H1 (cell line): ENCODE measurements around the gene WDR76. TPM values are rescaled to one million over a fixed set of nuclear protein-coding genes. Genes with fewer than 3 reads are reported as not detected.

Experiments used
- CTCF ChIA-PET: fragments of 300-600 bp; sonication (Branson Sonifier 250); formaldehyde crosslinking; loops from one replicate; lab custom pipeline; 2021; ENCODE audit not compliant: partially characterized antibody; lab: Charles Lee
- POLR2A ChIA-PET: fragments of 300-600 bp; sonication (Branson Sonifier 250); formaldehyde crosslinking; loops from one replicate; lab custom pipeline; 2021; ENCODE audit warnings: inconsistent platforms; ENCODE audit not compliant: partially characterized antibody; lab: Charles Lee
- DNase-seq, 2 experiments: peaks; one replicate each; pipeline versions ENCODE4 v3.0.0 to v3.0.0-alpha.2; 2010 to 2022; ENCODE audit warnings: low spot score in 2 of 2, low read depth in 1 of 2, mixed read lengths in 1 of 2
- FAIRE-seq: peaks from 2 replicates; lab custom pipeline; 2011; peaks lifted over from hg19 to GRCh38; lab: Jason Lieb, UNC
- H2AFZ ChIP-seq: 2 replicates; pipeline ENCODE4 v1.8.1; 2012; ENCODE audit warnings: low read length, inconsistent platforms
- H2AK5ac ChIP-seq: 2 replicates; pipeline ENCODE4 v1.6.1; 2013; ENCODE audit warnings: low read depth, low read length
- H2BK120ac ChIP-seq: replicated peaks from 2 replicates; pipeline ENCODE3; 2013; ENCODE audit warnings: low read depth, low read length, inconsistent platforms
- H2BK12ac ChIP-seq: 2 replicates; pipeline ENCODE4 v1.6.1; 2013; ENCODE audit warnings: low read depth, low read length
- H2BK15ac ChIP-seq: 2 replicates; pipeline ENCODE4 v1.6.1; 2013; ENCODE audit warnings: low read length
- H2BK20ac ChIP-seq: 2 replicates; pipeline ENCODE4 v1.6.1; 2013; ENCODE audit warnings: low read length
- H2BK5ac ChIP-seq: 2 replicates; pipeline ENCODE4 v1.6.1; 2013; ENCODE audit warnings: low read depth, low read length
- H3K14ac ChIP-seq: 2 replicates; pipeline ENCODE4 v1.6.1; 2013; ENCODE audit warnings: inconsistent platforms; ENCODE audit not compliant: insufficient read length
- H3K18ac ChIP-seq: 2 replicates; pipeline ENCODE4 v1.6.1; 2013; ENCODE audit warnings: low read length; ENCODE audit errors: extremely low read depth
- H3K23ac ChIP-seq: 2 replicates; pipeline ENCODE4 v1.6.1; 2013; ENCODE audit warnings: inconsistent platforms; ENCODE audit not compliant: insufficient read length
- H3K23me2 ChIP-seq: 2 replicates; pipeline ENCODE4 v1.6.1; 2013; ENCODE audit warnings: low read depth, low read length
- H3K27ac ChIP-seq: 2 replicates; pipeline ENCODE4 v1.6.1; 2011; ENCODE audit warnings: low read depth, low read length, inconsistent platforms
- H3K27me3 ChIP-seq, 4 experiments: replicated peaks in 1 of 4; 1 replicate in 1 of 4; 2 replicates in 3 of 4; pipeline versions ENCODE4 v1.6.1 to v1.8.1; 2011 to 2013; ENCODE audit warnings: low read length in 3 of 4, mild to moderate bottlenecking in 3 of 4, inconsistent platforms in 2 of 4, mixed read lengths in 2 of 4, moderate library complexity in 1 of 4; ENCODE audit not compliant: control insufficient read depth in 3 of 4, insufficient read depth in 3 of 4; ENCODE audit errors: extremely low read depth in 1 of 4
- H3K36me3 ChIP-seq, 4 experiments: 2 replicates each; pipeline versions ENCODE4 v1.6.1 to v1.8.1; 2011 to 2013; ENCODE audit warnings: mild to moderate bottlenecking in 4 of 4, low read length in 3 of 4, moderate library complexity in 2 of 4, control low read depth in 1 of 4, inconsistent platforms in 1 of 4; ENCODE audit not compliant: insufficient read depth in 4 of 4, control insufficient read depth in 2 of 4
- H3K4ac ChIP-seq: replicated peaks from 2 replicates; pipeline ENCODE3; 2013; ENCODE audit warnings: low read length, low read depth, mixed read lengths, inconsistent platforms; ENCODE audit not compliant: insufficient read length
- H3K4me1 ChIP-seq, 4 experiments: replicated peaks in 1 of 4; 1 replicate in 1 of 4; 2 replicates in 3 of 4; pipeline versions ENCODE4 v1.6.1 to v1.8.1; 2011 to 2013; ENCODE audit warnings: low read length in 3 of 4, inconsistent platforms in 2 of 4, mixed read lengths in 1 of 4; ENCODE audit not compliant: insufficient read depth in 4 of 4, control insufficient read depth in 3 of 4
- H3K4me2 ChIP-seq, 2 experiments: 2 replicates each; pipeline versions ENCODE4 v1.6.1 to v1.8.1; 2011 to 2013; ENCODE audit warnings: low read depth in 2 of 2, low read length in 2 of 2, control low read depth in 1 of 2, inconsistent platforms in 1 of 2, mild to moderate bottlenecking in 1 of 2; ENCODE audit not compliant: insufficient read depth in 1 of 2
- H3K4me3 ChIP-seq, 4 experiments: fragments of 200-600, 300-600 bp in 1 of 4; sonication (generic), shearing (Covaris generic), sonication (Bioruptor Twin) in 1 of 4; 2 replicates each; pipeline versions ENCODE4 v1.5.1 to v1.8.1; 2011 to 2016; ENCODE audit warnings: low read length in 4 of 4, low read depth in 3 of 4, control low read depth in 2 of 4, inconsistent platforms in 2 of 4, mild to moderate bottlenecking in 2 of 4, mixed read lengths in 1 of 4, moderate library complexity in 1 of 4; ENCODE audit not compliant: insufficient read depth in 2 of 4; ENCODE audit errors: extremely low read depth in 1 of 4
- H3K56ac ChIP-seq: replicated peaks from 2 replicates; pipeline ENCODE3; 2013; ENCODE audit warnings: low read depth, mild to moderate bottlenecking, mixed read lengths, low read length, inconsistent platforms; ENCODE audit not compliant: insufficient read length
- H3K79me1 ChIP-seq: 2 replicates; pipeline ENCODE4 v1.6.1; 2013; ENCODE audit warnings: low read depth, low read length, control low read depth
- H3K79me2 ChIP-seq, 2 experiments: 2 replicates each; pipeline versions ENCODE4 v1.6.1 to v1.8.1; 2012 to 2013; ENCODE audit warnings: low read length in 2 of 2, mild to moderate bottlenecking in 2 of 2, inconsistent platforms in 1 of 2; ENCODE audit not compliant: insufficient read depth in 2 of 2, control insufficient read depth in 1 of 2
- H3K9ac ChIP-seq, 4 experiments: replicated peaks in 1 of 4; 1 replicate in 1 of 4; 2 replicates in 3 of 4; pipeline versions ENCODE4 v1.6.1 to v1.8.1; 2011 to 2013; ENCODE audit warnings: low read depth in 3 of 4, low read length in 3 of 4, control low read depth in 2 of 4, mild to moderate bottlenecking in 2 of 4, moderate library complexity in 2 of 4, inconsistent platforms in 1 of 4; ENCODE audit errors: extremely low read depth in 1 of 4
- H3K9me3 ChIP-seq, 2 experiments: 2 replicates each; pipeline versions ENCODE4 v1.6.1 to v1.8.1; 2012 to 2013; ENCODE audit warnings: mild to moderate bottlenecking in 2 of 2, moderate library complexity in 2 of 2, control low read depth in 1 of 2, inconsistent platforms in 1 of 2, low read depth in 1 of 2, low read length in 1 of 2, mixed read lengths in 1 of 2; ENCODE audit not compliant: insufficient read depth in 2 of 2
- H4K20me1 ChIP-seq, 2 experiments: replicated peaks in 1 of 2; 2 replicates each; pipeline versions ENCODE3 to v1.8.1; 2011 to 2013; ENCODE audit warnings: inconsistent platforms in 2 of 2, low read length in 2 of 2, mild to moderate bottlenecking in 1 of 2; ENCODE audit not compliant: insufficient read depth in 2 of 2, control insufficient read depth in 1 of 2
- H4K5ac ChIP-seq: 2 replicates; pipeline ENCODE4 v1.6.1; 2013; ENCODE audit warnings: low read length, low read depth, mixed read lengths, inconsistent platforms; ENCODE audit not compliant: insufficient read length
- H4K8ac ChIP-seq: 2 replicates; pipeline ENCODE4 v1.8.0; 2013; ENCODE audit warnings: mild to moderate bottlenecking, moderate library complexity, low read length, inconsistent platforms; ENCODE audit not compliant: insufficient read depth; ENCODE audit errors: extremely low read depth
- H4K91ac ChIP-seq: replicated peaks from 2 replicates; pipeline ENCODE3; 2013; ENCODE audit warnings: low read length, mixed read lengths, inconsistent platforms; ENCODE audit not compliant: insufficient read length
- EGR1 ChIP-seq: IDR thresholded peaks from 2 replicates; pipeline ENCODE4 v1.6.1; 2011; ENCODE audit warnings: low read depth, low read length, borderline replicate concordance
- EZH2 ChIP-seq: fragments of 200-600 bp; sonication (generic); IDR thresholded peaks from 2 replicates; pipeline ENCODE4 v1.7.1; 2012; ENCODE audit warnings: low read depth, mild to moderate bottlenecking, moderate library complexity, low read length, inconsistent platforms; ENCODE audit not compliant: severe bottlenecking
- WGBS, 2 experiments: shearing (Covaris generic) in 1 of 2; methylation state at CpG; one replicate each; pipeline versions ENCODE4 v1.1.6 to v1.1.7; 2013 to 2015; ENCODE audit warnings: low lambda C conversion rate in 2 of 2, mixed read lengths in 2 of 2, inconsistent platforms in 1 of 2, low coverage in 1 of 2, missing lambda C conversion rate in 1 of 2; ENCODE audit not compliant: insufficient replicate concordance in 2 of 2, insufficient coverage in 1 of 2, insufficient read length in 1 of 2; ENCODE audit errors: extremely low coverage in 1 of 2, missing lambda C conversion rate in 1 of 2; 5-methylcytosine and 5-hydroxymethylcytosine counted together
- polyA plus RNA-seq, 7 experiments: library from polyadenylated mRNA; depleted of rRNA in 3 of 7; stranded (reverse) in 5 of 7; unstranded in 2 of 7; fragments of >200 nt in 5 of 7; fragments of 200-250 nt in 2 of 7; gene quantifications; 1 replicate in 5 of 7; 2 replicates in 1 of 7; 4 replicates in 1 of 7; pipeline versions ENCODE4 v1.2.1 to v1.2.3, GENCODE V29; 2011 to 2013; ENCODE audit warnings: missing spikeins in 2 of 7, mixed read lengths in 2 of 7
- total RNA-seq: library from RNA; stranded (reverse); fragmentation: NEBNext Ultra II Directional; extraction: Animal tissue kit (Norgen Biotek cat#: 25700); gene quantifications from 2 replicates; pipeline ENCODE4 v1.2.1, GENCODE V29; 2021

Gene WDR76
- total and polyA plus RNA-seq, 2 of the 8 experiments (the other 6 are each of a cell fraction or from before 2014, with no cell fraction given): 4.1 to 18.9 TPM

DNA sequence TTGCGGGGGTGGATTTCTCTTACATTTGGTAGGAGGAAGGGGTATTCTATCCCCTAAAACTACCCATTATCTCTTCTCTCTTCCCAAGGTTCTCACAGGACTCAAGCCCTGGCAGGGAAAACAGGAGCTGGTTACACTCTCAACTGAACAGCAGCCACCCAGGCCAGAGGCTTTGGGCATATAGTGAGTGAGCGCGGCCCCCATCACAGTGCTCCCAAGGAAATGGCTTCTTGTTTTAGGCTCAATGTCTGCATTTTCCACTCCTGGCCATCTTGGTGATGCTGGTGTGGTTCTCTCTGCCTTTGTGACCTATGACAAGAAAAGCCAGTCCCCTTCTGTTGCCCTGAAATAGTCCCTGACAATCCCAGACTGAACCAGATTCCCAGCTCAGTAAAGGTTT lies 50.1 kb downstream of the WDR76 start:
- Histone ChIP-seq H3K4ac (no peak overlapping the region), H3K4me3 (no peak overlapping the region), H3K14ac (no peak overlapping the region), H2BK20ac (no peak overlapping the region), H4K20me1 (peaks cover 0 to 2% of the 10 kb centered on the region in 2 experiments), H2BK15ac (no peak overlapping the region), H4K8ac (no peak overlapping the region), H3K4me2 (no peak overlapping the region), H3K27me3 (no peaks in the 10 kb centered on the region), H3K23me2 (no peaks in the 10 kb centered on the region), H2AFZ (no peak overlapping the region), H3K79me2 (no peaks in the 10 kb centered on the region), H2BK5ac (no peak overlapping the region), H4K5ac (no peak overlapping the region), H3K36me3 (peaks cover 0 to 7% (median 0%) of the 10 kb centered on the region in 4 experiments; a peak in 7 of 8 replicates), H3K9ac (no peak overlapping the region), H3K18ac (no peak overlapping the region), H2AK5ac (no peak overlapping the region), H3K27ac (no peak overlapping the region), H3K79me1 (no peaks in the 10 kb centered on the region), H2BK12ac (no peak overlapping the region), H3K56ac (no peak overlapping the region), H3K23ac (no peak overlapping the region), H2BK120ac (no peak overlapping the region), H4K91ac (no peak overlapping the region), H3K9me3 (no peaks in the 10 kb centered on the region), H3K4me1 (peaks cover 0 to 13% (median 5%) of the 10 kb centered on the region in 4 experiments; a peak in 3 of 7 replicates)
- no peak for TF ChIP-seq EZH2
- TF ChIP-seq EGR1: no peak
- 77% methylated on average over 3 of the region's 3 CpGs; no CpG with 5 or more reads in 1 of the 2 experiments for WGBS, 2 experiments
- ChIA-PET POLR2A (interaction anchor here (0.6 to 1.0 kb wide), 2 partner anchors 9 to 240 kb away, joined by 3 read pairs; no protein-coding TSS in a partner anchor), CTCF (interaction anchor here (0.6 to 2.1 kb wide), 4 partner anchors 16 to 197 kb away, joined by 3 to 6 read pairs (median 4); no protein-coding TSS in a partner anchor)
- FAIRE-seq: no peak
- DNase-seq: no peak
